ENCODE measurements around the gene GALNT2. TPM values are rescaled to one million over a fixed set of nuclear protein-coding genes. Genes with fewer than 3 reads are reported as not detected.

Gene GALNT2
- total RNA-seq, 2 donors from 2014 or later = 47.4 to 67.3 TPM

DNA sequence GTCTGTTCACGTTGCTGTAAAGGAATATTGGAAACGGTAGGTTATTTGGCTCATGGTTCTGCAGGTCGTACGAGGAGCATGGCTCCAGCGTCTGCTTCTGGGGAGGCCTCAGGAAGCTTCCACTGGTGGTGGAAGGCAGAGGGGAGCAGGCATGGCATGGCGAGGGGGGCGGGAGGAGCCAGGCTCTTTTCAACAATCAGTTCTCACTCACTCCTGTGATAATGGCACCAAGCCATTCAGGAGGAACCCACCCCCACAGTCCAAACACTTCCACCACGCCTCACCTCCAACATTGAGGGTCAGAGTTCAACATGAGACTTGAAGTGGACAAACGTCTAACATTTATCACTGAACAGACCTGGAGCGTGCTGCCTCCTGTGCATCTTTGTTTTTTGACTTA, 217.9 kb downstream of the GALNT2 start:
- Histone ChIP-seq H3K36me3 (no peaks in the 10 kb centered on the region), H3K27ac (no peak overlapping the region), H3K27me3 (no peaks in the 10 kb centered on the region), H3K9ac (ENCODE audit: low read depth in 2 of 2, low read length in 2 of 2) (no peak overlapping the region), H3K4me1 (peaks cover 5% of the 10 kb centered on the region), H3K4me3 (no peak overlapping the region), H3K9me3 (no peaks in the 10 kb centered on the region)
- no peak for DNase-seq
- TF ChIP-seq, protein P1, sequence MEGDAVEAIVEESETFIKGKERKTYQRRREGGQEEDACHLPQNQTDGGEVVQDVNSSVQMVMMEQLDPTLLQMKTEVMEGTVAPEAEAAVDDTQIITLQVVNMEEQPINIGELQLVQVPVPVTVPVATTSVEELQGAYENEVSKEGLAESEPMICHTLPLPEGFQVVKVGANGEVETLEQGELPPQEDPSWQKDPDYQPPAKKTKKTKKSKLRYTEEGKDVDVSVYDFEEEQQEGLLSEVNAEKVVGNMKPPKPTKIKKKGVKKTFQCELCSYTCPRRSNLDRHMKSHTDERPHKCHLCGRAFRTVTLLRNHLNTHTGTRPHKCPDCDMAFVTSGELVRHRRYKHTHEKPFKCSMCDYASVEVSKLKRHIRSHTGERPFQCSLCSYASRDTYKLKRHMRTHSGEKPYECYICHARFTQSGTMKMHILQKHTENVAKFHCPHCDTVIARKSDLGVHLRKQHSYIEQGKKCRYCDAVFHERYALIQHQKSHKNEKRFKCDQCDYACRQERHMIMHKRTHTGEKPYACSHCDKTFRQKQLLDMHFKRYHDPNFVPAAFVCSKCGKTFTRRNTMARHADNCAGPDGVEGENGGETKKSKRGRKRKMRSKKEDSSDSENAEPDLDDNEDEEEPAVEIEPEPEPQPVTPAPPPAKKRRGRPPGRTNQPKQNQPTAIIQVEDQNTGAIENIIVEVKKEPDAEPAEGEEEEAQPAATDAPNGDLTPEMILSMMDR (IDR thresholded peaks at IDR 0.05) = no peak
- intact Hi-C loops (cut with DNase I) = no loop called here

DNA sequence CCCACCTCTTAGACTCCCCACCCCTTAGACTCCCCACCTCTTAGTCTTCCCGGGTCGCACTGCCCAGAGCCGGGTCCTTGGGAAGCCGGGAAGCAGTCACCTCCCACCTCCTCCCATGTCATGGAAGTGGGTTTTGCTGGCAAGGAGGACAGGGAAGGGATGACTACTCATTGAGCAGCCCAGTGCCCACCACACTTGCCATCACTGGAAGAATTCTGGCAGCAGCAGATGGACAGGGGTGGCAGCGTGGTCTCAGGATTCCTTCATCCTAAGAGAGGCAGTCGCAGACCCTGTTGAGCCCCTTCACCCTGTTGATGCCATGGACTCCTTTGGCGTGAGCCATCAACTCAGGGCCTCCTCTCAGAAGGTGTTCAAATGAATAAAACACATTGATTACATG, 218.3 kb downstream of the GALNT2 start:
- Histone ChIP-seq H3K9ac (ENCODE audit: low read depth in 2 of 2, low read length in 2 of 2) (no peak overlapping the region), H3K4me3 (no peak overlapping the region), H3K9me3 (no peaks in the 10 kb centered on the region), H3K27me3 (no peaks in the 10 kb centered on the region), H3K4me1 (peaks cover 5% of the 10 kb centered on the region), H3K27ac (no peak overlapping the region), H3K36me3 (no peaks in the 10 kb centered on the region)
- TF ChIP-seq, protein P1 (IDR thresholded peaks at IDR 0.05) = no peak
- DNase-seq = no peak
- intact Hi-C loops (cut with DNase I) = no loop called here

DNA sequence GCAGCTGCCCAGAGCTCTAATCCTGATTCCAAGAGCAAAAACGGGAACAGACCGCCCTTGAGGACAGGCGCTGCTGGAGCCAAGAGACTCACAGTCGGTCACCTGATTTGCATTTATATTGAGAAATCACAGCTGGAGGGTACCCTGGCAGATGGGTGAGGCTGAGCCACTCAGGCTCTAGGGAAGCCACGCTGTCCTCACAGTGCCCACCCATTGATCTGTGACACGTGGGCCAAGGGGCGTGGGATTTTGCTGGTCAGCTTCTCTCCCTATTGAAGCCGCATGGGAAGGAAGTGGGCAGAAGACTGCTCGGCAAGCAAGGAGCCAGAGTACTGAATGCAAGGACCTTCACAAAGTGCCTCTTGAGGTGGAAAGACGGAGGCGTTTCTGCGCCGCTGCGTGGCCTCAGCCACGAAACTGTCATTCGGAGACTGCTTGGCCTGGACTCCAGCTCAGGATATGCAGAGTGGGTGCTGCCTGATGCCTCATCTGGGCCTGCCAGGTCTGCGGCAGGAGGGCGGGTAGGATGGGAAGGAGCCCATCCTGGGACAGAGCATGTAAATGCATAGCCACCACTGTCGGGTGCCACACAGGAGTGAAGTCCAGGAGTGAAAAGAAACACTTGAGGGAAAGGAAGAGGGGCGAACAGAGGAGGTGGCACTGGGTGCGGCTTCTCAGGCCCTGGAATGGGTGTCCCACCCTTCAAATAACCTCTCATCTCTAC, 219.3 kb downstream of the GALNT2 start:
- H3K4me1 ChIP-seq = peaks cover 4% of the 10 kb centered on the region
- DNase-seq = no peak
- H3K9me3 ChIP-seq = no peaks in the 10 kb centered on the region
- TF ChIP-seq, protein P1 (IDR thresholded peaks at IDR 0.05) = no peak
- H3K9ac ChIP-seq (ENCODE audit: low read depth in 2 of 2, low read length in 2 of 2) = no peak overlapping the region
- H3K36me3 ChIP-seq = no peaks in the 10 kb centered on the region
- no peak overlapping the region for H3K27ac ChIP-seq
- no peak overlapping the region for H3K4me3 ChIP-seq
- intact Hi-C loops (cut with DNase I) = no loop called here
- no peaks in the 10 kb centered on the region for H3K27me3 ChIP-seq

DNA sequence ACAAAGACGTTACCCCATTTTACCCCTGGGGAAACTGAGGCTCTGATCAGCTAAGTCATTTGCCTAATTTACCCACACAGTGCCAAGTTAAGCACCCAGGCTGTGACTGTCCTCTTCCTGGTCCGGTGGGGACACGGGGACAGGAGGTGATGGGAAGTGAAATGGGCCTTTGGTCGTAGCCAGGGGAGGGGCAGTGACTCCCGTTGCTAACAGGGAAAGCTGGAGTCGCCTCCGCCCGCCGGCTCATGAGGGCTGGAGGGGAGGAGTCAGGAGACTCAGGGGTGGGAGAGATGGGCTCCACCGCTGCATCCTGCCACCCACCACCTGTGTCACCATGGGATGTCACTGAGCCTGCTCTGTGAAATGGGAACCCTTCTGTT, 219.8 kb downstream of the GALNT2 start:
- no peak for DNase-seq
- TF ChIP-seq, protein P1 (IDR thresholded peaks at IDR 0.05) = no peak
- Histone ChIP-seq H3K4me3 (no peak overlapping the region), H3K9me3 (no peaks in the 10 kb centered on the region), H3K9ac (ENCODE audit: low read depth in 2 of 2, low read length in 2 of 2) (no peak overlapping the region), H3K4me1 (no peaks in the 10 kb centered on the region), H3K27ac (no peak overlapping the region), H3K27me3 (no peaks in the 10 kb centered on the region), H3K36me3 (no peaks in the 10 kb centered on the region)
- intact Hi-C loops (cut with DNase I) = no loop called here

DNA sequence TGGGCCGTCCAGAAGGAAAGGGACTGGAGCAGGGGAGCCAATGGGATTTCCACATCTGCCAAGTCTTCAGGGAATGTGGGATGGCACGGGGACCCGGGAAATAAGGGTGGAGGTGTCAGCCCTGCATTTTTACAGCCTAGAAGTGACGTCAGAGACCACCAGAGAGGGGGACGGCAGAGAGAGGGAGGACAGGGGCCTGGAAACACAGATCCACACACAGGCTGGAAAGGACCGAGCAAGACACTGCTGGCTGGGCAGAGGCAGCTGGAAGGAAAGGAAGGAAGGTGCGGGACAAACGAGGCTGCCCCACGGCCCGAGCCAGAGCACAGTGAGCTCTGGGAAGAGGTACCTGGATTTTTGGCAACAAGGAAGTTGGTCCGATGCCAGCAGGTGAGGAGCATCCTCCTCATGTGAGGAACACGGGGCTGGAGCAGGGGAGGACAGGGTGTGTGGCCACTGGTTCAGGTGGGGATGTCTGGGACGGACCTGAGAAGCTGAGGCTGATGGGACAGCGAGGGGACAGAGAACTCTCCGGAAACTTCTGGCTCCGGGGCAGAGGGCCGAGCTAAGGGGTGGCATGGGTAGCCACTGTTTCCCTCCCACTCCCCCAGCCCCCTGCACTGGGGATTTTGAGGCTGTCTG, 220.8 kb downstream of the GALNT2 start:
- Histone ChIP-seq H3K4me1 (no peaks in the 10 kb centered on the region), H3K27ac (no peak overlapping the region), H3K27me3 (no peaks in the 10 kb centered on the region), H3K9me3 (no peaks in the 10 kb centered on the region), H3K36me3 (no peaks in the 10 kb centered on the region), H3K9ac (ENCODE audit: low read depth in 2 of 2, low read length in 2 of 2) (no peak overlapping the region), H3K4me3 (no peak overlapping the region)
- TF ChIP-seq, protein P1 (IDR thresholded peaks at IDR 0.05) = no peak
- intact Hi-C loops (cut with DNase I) = no loop called here
- no peak for DNase-seq

Data from colonic mucosa (tissue), 4 donors.